GM12873 (cell line): ENCODE measurements around the gene NKX6-2.

ENCODE experiments used
- TF ChIP-seq, protein P1 (sequence below): IDR thresholded peaks from 2 replicates; pipeline ENCODE4 v1.5.1; 2012; ENCODE audit warnings: low read depth, mild to moderate bottlenecking, moderate library complexity, low read length, control low read depth; ENCODE audit not compliant: insufficient read depth; ENCODE audit errors: missing control alignments

Gene NKX6-2

DNA sequence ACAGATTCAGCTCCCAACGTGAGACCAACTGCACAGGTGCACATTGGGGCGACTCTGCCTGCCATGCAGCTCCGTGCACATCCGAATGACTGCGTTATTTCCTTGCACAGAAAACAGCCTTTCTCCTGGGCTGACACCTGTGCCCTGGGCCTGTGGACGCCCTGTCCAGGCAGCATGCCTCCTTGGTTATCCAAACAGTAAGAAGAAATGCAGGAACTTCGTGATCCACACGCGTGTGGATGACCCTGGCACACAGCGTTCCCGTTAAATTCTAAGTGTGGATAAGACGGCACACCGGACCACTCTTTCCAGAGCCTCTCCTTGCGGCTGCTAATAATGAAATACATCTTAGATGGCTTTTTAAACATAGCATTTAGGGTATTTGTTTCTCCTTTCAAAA is 39.6 kb downstream of the NKX6-2 start:
- TF ChIP-seq, protein P1, sequence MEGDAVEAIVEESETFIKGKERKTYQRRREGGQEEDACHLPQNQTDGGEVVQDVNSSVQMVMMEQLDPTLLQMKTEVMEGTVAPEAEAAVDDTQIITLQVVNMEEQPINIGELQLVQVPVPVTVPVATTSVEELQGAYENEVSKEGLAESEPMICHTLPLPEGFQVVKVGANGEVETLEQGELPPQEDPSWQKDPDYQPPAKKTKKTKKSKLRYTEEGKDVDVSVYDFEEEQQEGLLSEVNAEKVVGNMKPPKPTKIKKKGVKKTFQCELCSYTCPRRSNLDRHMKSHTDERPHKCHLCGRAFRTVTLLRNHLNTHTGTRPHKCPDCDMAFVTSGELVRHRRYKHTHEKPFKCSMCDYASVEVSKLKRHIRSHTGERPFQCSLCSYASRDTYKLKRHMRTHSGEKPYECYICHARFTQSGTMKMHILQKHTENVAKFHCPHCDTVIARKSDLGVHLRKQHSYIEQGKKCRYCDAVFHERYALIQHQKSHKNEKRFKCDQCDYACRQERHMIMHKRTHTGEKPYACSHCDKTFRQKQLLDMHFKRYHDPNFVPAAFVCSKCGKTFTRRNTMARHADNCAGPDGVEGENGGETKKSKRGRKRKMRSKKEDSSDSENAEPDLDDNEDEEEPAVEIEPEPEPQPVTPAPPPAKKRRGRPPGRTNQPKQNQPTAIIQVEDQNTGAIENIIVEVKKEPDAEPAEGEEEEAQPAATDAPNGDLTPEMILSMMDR: no peak

DNA sequence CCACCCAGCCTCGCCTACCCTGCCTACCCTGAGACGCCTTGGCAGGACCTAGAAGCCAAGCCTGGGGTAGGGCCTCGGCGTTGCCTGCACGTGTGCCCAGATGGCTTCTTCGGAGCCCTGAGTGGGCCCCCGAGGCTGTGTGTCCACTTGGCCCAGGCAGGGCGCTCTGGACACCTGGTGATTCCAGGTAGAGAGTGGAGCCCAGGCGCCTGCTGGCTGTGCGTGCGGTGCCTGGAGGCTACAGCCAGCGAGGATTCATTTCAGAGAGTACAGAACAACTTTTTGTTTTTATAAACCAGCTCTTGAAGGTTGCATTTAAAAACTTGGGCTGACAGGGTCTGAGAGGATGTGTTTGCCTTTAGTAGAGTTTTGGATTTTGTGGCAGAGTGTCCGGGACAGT is 40.0 kb downstream of the NKX6-2 start:
- TF ChIP-seq, protein P1: no peak

DNA sequence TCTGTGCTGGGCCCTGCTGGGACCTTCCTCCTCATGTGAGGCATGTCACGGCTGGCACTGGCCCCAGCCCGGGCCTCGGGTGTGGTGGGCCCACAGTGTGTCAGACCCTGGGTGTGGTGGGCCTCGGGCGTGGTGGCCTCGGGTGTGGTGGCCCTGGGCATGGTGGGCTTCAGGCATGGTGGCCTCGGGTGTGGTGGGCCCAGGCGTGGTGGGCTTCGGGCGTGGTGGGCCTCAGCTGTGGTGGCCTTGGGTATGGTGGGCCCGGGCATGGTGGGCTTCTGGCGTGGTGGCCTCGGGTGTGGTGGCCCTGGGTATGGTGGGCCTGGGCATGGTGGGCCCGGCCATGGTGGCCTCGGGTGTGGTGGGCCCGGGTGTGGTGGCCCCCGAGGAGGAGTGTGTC is 40.4 kb downstream of the NKX6-2 start:
- TF ChIP-seq, protein P1: no peak

DNA sequence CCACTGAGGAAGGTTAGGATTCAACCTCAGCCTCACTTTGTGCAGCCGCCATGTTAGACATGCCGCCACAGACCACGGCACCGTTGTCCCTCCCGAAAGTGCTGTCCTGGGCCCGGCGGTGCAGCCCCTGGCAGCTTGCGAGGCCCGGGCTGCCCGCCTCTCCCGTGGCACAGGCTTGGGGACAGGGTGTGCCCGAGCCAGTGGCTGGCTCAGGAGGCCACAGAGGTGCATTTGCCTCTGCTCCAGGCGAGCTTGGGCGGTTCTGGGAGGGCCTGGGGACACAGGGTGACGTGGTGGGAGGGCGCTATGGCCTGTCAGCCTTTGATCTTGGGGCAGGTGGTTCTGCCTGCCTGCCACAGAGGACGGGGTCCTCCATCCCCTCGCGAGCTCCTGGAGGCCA is 41.1 kb downstream of the NKX6-2 start:
- TF ChIP-seq, protein P1: no peak

DNA sequence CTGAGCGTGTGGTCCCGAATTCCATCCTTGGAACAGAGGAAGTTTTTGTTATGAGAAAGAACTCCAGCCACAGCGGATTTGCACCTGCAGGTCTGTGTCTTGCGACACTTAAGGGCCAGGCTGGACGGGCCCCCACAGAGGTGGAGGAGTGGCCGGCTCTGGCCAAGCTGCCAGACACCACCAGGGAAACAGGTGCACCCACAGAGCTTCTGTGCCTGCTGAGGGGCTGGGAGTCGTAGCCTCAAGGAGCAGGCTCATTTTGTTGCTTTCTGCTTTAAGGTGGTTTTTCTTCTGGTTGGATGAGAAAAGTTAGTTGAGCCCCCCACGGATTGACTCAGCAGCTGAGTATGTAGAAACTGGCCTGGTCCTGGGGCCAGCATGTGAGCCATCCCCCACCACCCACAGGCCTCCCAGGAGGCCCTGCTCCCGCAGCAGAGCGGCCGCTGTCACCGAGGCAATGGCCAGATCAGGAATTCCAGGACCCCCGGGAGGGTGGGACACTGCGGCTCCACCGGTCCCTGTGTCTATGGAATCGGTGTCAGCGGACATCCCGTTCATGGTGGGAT is 41.9 kb downstream of the NKX6-2 start:
- TF ChIP-seq, protein P1: no peak

DNA sequence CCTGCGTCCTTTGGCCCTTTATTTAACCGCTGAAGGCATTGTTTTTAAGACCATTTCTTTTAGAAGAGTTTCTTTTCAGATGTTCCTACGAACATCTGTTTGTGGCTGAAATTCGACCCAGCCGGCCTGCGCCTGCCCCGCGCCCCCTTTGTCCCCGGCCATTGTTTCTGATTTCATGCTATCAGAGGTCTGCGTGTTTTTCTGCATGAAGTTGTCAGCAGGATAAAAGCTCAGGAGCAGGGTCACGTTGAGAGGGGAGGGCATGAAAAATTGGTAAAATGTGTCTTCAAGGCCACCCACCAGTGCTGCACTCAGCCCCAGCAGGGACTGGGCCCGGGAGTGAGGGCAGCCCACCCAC is 43.1 kb downstream of the NKX6-2 start:
- TF ChIP-seq, protein P1: no peak

DNA sequence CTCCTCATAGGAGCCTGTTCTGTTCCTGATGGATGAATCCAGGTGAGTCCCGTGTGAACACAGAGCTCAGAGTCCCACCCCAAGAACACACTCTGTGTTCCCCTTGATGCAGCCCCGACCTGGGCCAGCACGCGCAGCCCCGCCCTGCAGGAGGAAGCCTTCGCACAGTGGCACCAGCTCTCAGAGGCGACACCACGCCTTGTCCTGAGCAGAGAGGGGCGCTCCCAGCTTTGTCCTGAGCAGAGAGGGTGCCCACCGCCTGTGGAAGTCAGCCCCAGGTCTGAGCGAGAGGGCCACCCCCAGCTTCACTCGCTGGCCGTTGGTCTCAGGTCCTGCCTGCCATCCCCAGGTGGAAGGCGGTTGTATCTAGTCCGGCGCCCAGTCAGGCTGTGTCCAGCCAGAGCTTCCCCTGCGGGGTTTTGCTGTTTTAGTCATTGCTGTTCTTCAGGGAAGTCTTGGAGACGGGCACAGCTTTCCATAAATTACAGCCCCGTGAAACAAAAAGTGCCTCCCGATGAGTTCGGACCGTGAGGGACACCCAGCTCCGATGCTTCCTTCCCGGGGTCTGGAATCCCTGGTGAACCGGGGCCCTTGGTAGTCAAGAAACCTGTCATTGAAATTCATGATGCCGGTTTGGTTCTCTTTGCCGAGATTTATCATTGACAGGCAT is 43.6 kb downstream of the NKX6-2 start:
- TF ChIP-seq, protein P1: no peak
